Mesenteric fat pad (tissue), 1 donor: ENCODE results near the gene CNTNAP1. TPM values are rescaled to one million over a fixed set of nuclear protein-coding genes. Genes with fewer than 3 reads are reported as not detected.
A peak's percentile ranks its signal among the peaks of the same experiment; 100 is the strongest.

Experiments used
- DNase-seq: peaks from one replicate; pipeline ENCODE4 v3.0.0-alpha.2; 2020; ENCODE audit warnings: low spot score
- total RNA-seq: library from RNA; stranded (reverse); fragmentation: NEBNext Ultra II Directional; extraction: Animal tissue kit (Norgen Biotek cat#: 25700); gene quantifications from one replicate; pipeline ENCODE4 v1.2.1, GENCODE V29; 2021
- donor health status: DM: yes; HTN: yes; CAD: no.

CNTNAP1 gene
- total RNA-seq, 1 donor from 2014 or later = 3.7 TPM

GRCh38 chr17:42684929-42685556 is 2.7 kb downstream of the CNTNAP1 start:
- no peak for DNase-seq

GRCh38 chr17:42685831-42686230 is 3.5 kb downstream of the CNTNAP1 start:
- DNase-seq = no peak

GRCh38 chr17:42686520-42687128 is 4.3 kb downstream of the CNTNAP1 start:
- DNase-seq = no peak

- no peak for DNase-seq
Observed at GRCh38 chr17:42687707-42688320, 5.5 kb downstream of the CNTNAP1 start.

- DNase-seq = no peak
Observed at GRCh38 chr17:42690596-42690995, 8.3 kb downstream of the CNTNAP1 start.

GRCh38 chr17:42691021-42691545 is 8.8 kb downstream of the CNTNAP1 start:
- no peak for DNase-seq

- DNase-seq = no peak
Observed at GRCh38 chr17:42692489-42692888, 10.2 kb downstream of the CNTNAP1 start.

- no peak for DNase-seq
Observed at GRCh38 chr17:42694524-42694923, 12.2 kb downstream of the CNTNAP1 start.

- no peak for DNase-seq
Observed at GRCh38 chr17:42695500-42695899, 13.2 kb downstream of the CNTNAP1 start.

GRCh38 chr17:42697108-42697811 is 14.9 kb downstream of the CNTNAP1 start:
- no peak for DNase-seq

- no peak for DNase-seq
Observed at GRCh38 chr17:42698736-42699414, 16.5 kb downstream of the CNTNAP1 start.

GRCh38 chr17:42699415-42699740 is 17.0 kb downstream of the CNTNAP1 start:
- no peak for DNase-seq

GRCh38 chr17:42700586-42701289 is 18.4 kb downstream of the CNTNAP1 start:
- no peak for DNase-seq

- DNase-seq = no peak
Observed at GRCh38 chr17:42702446-42702845, 20.1 kb downstream of the CNTNAP1 start.

GRCh38 chr17:42704490-42704836 is 22.1 kb downstream of the CNTNAP1 start:
- no peak for DNase-seq

GRCh38 chr17:42704837-42705494 is 22.6 kb downstream of the CNTNAP1 start:
- DNase-seq = peak; percentile 28

GRCh38 chr17:42706732-42707131 is 24.4 kb downstream of the CNTNAP1 start:
- peak; percentile 30 for DNase-seq

GRCh38 chr17:42708588-42708987 is 26.3 kb downstream of the CNTNAP1 start:
- DNase-seq = peak; percentile 37

GRCh38 chr17:42709561-42709960 is 27.2 kb downstream of the CNTNAP1 start:
- DNase-seq = peak; percentile 24

- no peak for DNase-seq
Observed at GRCh38 chr17:42720996-42721583, 38.8 kb downstream of the CNTNAP1 start.
